Activated naive CD4-positive, alpha-beta T cell treated with anti-CD3 and anti-CD28 coated beads, Interleukin-2, amount 10 ng/mL, durations not matched to agents 5 hours and 36 hours (primary cell): Measurements from ENCODE around the gene ALPI. TPM values are rescaled to one million over a fixed set of nuclear protein-coding genes. Genes with fewer than 3 reads are reported as not detected.

ENCODE experiments used
- total RNA-seq, 2 experiments: library from RNA; stranded (reverse); gene quantifications; one replicate each; pipeline ENCODE4 v1.2.3, GENCODE V29; 2021

The ALPI gene
- total RNA-seq: not detected

DNA sequence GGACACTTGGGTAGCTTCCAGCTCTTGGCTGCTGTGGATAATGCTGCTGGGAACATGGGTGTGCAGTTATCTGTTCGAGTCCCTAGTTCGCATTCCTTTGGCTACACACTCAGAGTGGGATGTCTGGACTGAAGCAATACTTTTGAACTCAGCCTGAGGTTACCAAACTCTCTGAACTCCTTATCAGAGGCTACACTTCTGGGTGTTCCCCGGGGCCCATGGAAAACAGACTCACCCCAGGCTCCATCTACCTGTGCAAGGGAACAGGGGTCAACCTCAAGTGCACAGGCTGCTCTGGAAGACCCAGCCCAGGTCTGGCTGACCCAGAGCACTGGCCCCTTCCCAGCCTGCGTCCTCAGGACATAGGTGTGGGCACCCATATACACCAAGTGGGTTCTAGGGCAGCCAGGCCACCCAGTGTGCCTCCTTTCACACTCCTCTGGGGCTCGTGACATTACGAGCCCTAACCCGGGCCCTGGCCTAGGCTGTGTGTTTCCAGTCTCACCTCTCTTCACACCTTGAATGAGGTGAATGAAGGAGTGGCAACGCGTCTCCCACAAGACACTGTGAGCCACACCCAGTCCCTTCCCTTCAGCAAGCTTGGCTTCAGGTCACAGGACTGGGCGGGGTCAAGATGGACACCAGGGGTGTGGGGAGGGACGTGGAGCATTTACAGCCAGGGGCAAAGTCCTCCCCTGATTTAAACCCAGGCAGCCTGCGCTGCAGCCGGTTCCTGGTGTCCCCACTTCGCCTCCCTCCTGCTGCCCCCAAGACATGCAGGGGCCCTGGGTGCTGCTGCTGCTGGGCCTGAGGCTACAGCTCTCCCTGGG is at the start of gene ALPI:
Gene ALPI (plus strand): TSS at position 728 of the 830 bp plus-strand sequence. CDS start 47 bp downstream, at position 775.

DNA sequence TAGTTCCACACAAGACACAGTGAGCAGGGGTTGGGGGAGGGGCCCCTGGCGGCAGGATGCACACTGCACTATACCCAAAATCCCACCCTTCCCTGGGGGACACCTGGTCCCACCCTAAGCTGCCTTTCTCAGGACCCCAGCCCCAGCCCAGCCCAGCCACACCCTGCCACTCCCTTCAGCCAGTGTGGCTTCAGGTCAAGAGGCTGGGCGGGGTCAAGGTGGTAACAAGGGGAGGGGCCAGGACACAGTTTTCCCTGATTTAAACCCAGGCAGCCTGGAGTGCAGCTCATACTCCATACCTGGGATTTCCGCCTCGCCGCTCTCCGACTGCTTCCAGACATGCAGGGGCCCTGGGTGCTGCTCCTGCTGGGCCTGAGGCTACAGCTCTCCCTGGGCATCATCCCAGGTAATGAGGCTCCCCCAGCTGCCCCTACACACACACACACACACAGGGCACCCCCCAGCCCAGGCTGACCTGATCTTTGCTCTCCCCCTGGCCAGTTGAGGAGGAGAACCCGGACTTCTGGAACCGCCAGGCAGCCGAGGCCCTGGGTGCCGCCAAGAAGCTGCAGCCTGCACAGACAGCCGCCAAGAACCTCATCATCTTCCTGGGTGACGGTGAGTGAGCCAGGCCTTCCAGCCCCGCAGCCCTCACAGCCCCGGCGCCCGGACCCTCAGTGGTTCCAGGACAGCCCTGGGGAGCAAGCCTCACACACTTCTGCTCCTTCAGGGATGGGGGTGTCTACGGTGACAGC is 49.2 kb upstream of the ALPI start, which contains the start of gene ALPG:
Gene ALPG (plus strand): TSS at position 289 of the 755 bp plus-strand sequence. CDS start 51 bp downstream, at position 340.

DNA sequence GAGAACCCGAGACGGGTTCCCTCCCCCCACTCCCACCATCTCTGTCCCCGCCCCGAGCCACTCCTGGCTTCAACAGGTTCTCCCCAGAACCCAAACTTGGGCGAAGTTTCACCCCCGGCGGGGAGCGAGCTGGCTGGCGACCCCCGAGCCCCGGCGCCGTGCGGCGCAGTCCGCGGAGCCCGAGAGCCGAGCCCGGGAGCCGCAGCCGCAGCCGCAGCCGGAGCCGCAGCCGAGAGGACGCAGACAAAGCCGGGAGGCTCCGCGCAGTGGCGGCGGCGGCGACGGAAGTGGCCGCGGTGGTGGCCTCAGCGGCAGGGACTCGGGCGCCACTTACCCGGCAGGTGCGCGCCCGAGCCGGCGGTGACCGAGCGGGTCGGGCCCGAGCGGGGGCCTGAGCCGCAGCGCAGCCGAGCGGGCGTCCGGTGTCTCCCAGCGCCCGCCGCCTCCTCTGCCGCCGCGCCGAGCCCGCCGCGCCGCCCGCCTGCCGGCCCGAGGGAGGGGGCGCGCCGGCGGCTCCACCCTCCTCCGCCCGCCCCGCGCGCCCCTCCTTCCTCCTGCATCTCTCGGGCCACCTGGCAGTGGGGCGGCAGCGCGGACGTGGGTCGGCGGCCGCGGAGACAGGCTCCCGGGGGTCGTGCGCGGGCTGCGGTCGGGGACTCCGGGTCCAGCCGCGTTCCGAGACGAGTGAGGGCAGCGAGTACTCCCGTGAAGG is 31.6 kb downstream of the ALPI start, which contains the start of gene ECEL1:
Gene ECEL1 (minus strand): TSS at position 450 of the 712 bp plus-strand sequence. CDS start 1,181 bp downstream, outside the sequence.

Other genes with a start within 250 kb of the ALPI start
- gene ALPP, start 77.4 kb upstream of the ALPI start, total RNA-seq: not detected
- gene ALPG, start 49.3 kb upstream of the ALPI start, total RNA-seq: not detected
- gene ECEL1, start 31.7 kb downstream of the ALPI start, total RNA-seq: not detected
- not detected for gene PRSS56, start 64.2 kb downstream of the ALPI start, total RNA-seq
- gene CHRND, start 70.0 kb downstream of the ALPI start, total RNA-seq: not detected
- gene CHRNG, start 83.5 kb downstream of the ALPI start, total RNA-seq: not detected
- gene TIGD1, start 94.4 kb downstream of the ALPI start, total RNA-seq: 10 to 100 TPM; 10.1 TPM
- gene EIF4E2, start 94.5 kb downstream of the ALPI start, total RNA-seq: 10 to 100 TPM; 72.2 to 73.3 TPM
- 1 to 10 TPM; 7.1 to 8.2 TPM for gene EFHD1, start 177.5 kb downstream of the ALPI start, total RNA-seq
- 10 to 100 TPM; 65.6 to 66.0 TPM for gene GIGYF2, start 241.2 kb downstream of the ALPI start, total RNA-seq